Neural crest cell (in vitro differentiated cells): Measurements from ENCODE around the gene ARL4D. TPM values are rescaled to one million over a fixed set of nuclear protein-coding genes. Genes with fewer than 3 reads are reported as not detected.
A peak's percentile ranks its signal among the peaks of the same experiment; 100 is the strongest.
"Not testable (repeated sequence)": the region's sequence is repeated elsewhere in the genome, so short reads cannot be mapped to it uniquely, and the experiment has no call there.

Source experiments
- DNase-seq: peaks from one replicate; pipeline ENCODE4 v3.0.0; 2021; ENCODE audit warnings: low read depth, mixed read lengths, low spot score
- H3K27ac Mint-ChIP-seq: one replicate; pipeline ENCODE4 v1.8.0; 2021; ENCODE audit warnings: mild to moderate bottlenecking, mixed read lengths; ENCODE audit not compliant: unreplicated experiment
- H3K27me3 Mint-ChIP-seq: 2 replicates; pipeline ENCODE4 v1.8.0; 2021; ENCODE audit warnings: low read depth, mild to moderate bottlenecking, mixed read lengths
- H3K36me3 Mint-ChIP-seq: 2 replicates; pipeline ENCODE4 v1.8.0; 2021; ENCODE audit warnings: low read depth, mild to moderate bottlenecking, mixed read lengths
- H3K4me1 Mint-ChIP-seq: 2 replicates; pipeline ENCODE4 v1.8.0; 2021; ENCODE audit warnings: mixed read lengths
- H3K4me3 Mint-ChIP-seq: one replicate; pipeline ENCODE4 v1.8.0; 2021; ENCODE audit warnings: mild to moderate bottlenecking, mixed read lengths
- H3K9me3 Mint-ChIP-seq: 2 replicates; pipeline ENCODE4 v1.8.0; 2021; ENCODE audit warnings: mixed read lengths
- total RNA-seq: library from RNA; stranded (reverse); gene quantifications from 2 replicates; pipeline ENCODE4 v1.2.1, GENCODE V29; 2021
- TF ChIP-seq, protein P1 (sequence below): fragments of 200-600 bp; sonication (generic); conservative IDR thresholded peaks from 2 replicates; pipeline ENCODE4 v1.5.0; 2021; ENCODE audit warnings: antibody characterized with exemption, mild to moderate bottlenecking

Gene ARL4D
- total RNA-seq, 1 donor from 2014 or later = 13.8 TPM

DNA sequence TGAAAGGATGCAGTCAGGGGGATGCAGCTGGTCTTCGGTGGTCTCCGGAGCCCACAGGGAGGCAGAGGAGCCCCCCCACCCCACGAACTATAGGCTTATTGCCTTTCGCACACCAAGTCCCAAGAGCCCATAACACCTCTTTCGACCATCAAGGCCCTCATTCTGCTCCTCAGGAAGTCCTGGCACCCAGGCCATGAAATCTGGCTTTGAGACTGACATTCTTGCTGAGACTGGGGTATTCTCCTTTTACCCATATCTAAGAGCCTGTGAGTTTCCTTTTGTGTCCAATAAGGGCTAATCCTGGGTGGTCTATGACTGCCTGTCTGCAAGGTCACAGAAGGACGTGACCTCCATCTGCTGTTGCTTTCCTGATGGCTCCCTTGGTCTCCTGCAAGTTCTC lies 6.4 kb upstream of the ARL4D start:
- Mint-ChIP-seq H3K9me3 (no peaks in the 10 kb centered on the region), H3K4me1 (peaks cover 26% of the 10 kb centered on the region), H3K27ac (no peak overlapping the region), H3K27me3 (no peaks in the 10 kb centered on the region), H3K36me3 (no peaks in the 10 kb centered on the region), H3K4me3 (peak overlapping the region; percentile 49)
- DNase-seq = no peak
- TF ChIP-seq, protein P1, sequence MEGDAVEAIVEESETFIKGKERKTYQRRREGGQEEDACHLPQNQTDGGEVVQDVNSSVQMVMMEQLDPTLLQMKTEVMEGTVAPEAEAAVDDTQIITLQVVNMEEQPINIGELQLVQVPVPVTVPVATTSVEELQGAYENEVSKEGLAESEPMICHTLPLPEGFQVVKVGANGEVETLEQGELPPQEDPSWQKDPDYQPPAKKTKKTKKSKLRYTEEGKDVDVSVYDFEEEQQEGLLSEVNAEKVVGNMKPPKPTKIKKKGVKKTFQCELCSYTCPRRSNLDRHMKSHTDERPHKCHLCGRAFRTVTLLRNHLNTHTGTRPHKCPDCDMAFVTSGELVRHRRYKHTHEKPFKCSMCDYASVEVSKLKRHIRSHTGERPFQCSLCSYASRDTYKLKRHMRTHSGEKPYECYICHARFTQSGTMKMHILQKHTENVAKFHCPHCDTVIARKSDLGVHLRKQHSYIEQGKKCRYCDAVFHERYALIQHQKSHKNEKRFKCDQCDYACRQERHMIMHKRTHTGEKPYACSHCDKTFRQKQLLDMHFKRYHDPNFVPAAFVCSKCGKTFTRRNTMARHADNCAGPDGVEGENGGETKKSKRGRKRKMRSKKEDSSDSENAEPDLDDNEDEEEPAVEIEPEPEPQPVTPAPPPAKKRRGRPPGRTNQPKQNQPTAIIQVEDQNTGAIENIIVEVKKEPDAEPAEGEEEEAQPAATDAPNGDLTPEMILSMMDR = no peak

DNA sequence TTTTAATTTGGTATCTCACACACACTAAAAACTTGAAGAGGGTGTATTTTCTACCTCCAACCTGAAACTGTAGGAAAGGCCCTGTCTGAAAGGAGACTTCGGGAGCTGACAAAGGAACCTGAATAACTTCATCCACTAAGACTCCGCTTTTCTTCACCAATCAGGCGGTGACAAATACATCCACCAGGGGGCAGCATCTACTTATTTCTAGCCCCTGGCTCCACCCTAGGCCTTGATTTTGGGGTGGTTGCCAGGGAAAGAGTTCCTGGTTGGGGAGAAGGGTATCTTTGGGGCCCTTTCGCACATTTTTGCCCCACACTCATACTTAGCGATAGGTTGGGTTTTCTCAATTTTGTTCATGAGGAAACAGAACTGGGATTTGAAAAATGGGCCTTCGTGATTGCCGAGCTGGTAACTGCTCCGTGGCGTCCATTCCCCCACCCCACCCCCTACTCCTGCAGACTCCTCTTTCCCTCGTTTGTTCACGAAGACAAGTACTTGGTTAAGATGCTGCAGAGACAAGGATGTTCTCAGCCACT lies 4.8 kb upstream of the ARL4D start:
- H3K4me1 Mint-ChIP-seq = peaks cover 25% of the 10 kb centered on the region
- H3K4me3 Mint-ChIP-seq = peak overlapping the region; percentile 84
- no peaks in the 10 kb centered on the region for H3K27me3 Mint-ChIP-seq
- H3K9me3 Mint-ChIP-seq = no peaks in the 10 kb centered on the region
- DNase-seq = peak; percentile 94
- TF ChIP-seq, protein P1 = peak; percentile 98
- H3K27ac Mint-ChIP-seq = no peak overlapping the region
- no peaks in the 10 kb centered on the region for H3K36me3 Mint-ChIP-seq

DNA sequence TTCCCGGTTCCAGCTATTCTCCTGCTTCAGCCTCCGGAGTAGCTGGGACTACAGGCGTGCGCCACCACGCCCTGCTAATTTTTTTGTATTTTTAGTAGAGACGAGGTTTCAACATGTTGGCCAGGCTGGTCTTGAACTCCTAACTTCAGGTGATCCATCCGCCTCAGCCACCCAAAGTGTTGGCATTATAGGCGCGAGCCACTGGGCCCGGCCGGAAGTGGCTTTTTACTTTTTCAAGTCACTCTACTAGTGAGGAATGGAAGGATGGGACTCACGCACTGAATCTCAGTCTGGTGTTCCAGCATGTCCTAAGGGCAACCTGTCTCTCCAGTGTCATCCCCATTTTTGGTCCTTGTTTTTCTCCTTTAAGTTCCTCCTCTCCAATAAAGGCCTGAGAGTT lies 4.1 kb upstream of the ARL4D start:
- not testable (repeated sequence) for H3K27me3 Mint-ChIP-seq, H3K4me3 Mint-ChIP-seq, H3K27ac Mint-ChIP-seq, H3K36me3 Mint-ChIP-seq, DNase-seq, H3K9me3 Mint-ChIP-seq
- H3K4me1 Mint-ChIP-seq = peaks cover 24% of the 10 kb centered on the region

DNA sequence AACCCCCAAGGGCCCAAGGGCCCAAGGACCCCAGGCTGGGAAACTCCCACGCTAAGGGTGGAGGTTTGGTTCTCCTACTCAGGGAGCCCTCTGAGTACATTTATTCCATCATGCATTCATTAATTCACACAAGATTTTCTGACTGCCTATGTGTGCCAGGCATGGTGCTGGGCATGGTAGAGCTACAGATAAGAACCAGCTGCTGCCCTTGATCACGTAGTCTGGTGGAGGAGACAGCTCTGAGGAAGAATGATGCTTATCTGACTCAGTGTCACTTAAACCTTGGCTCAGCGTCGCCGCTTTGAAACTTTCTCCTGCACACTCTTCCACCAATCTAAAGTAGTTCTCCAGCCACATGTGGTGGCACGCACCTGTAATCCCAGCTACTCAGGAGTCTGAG lies 3.6 kb upstream of the ARL4D start:
- H3K4me1 Mint-ChIP-seq = peaks cover 21% of the 10 kb centered on the region
- no peak overlapping the region for H3K4me3 Mint-ChIP-seq
- H3K27ac Mint-ChIP-seq = peak overlapping the region; percentile 12
- no peaks in the 10 kb centered on the region for H3K36me3 Mint-ChIP-seq
- H3K9me3 Mint-ChIP-seq = no peaks in the 10 kb centered on the region
- DNase-seq = no peak
- no peaks in the 10 kb centered on the region for H3K27me3 Mint-ChIP-seq
- TF ChIP-seq, protein P1 = no peak

DNA sequence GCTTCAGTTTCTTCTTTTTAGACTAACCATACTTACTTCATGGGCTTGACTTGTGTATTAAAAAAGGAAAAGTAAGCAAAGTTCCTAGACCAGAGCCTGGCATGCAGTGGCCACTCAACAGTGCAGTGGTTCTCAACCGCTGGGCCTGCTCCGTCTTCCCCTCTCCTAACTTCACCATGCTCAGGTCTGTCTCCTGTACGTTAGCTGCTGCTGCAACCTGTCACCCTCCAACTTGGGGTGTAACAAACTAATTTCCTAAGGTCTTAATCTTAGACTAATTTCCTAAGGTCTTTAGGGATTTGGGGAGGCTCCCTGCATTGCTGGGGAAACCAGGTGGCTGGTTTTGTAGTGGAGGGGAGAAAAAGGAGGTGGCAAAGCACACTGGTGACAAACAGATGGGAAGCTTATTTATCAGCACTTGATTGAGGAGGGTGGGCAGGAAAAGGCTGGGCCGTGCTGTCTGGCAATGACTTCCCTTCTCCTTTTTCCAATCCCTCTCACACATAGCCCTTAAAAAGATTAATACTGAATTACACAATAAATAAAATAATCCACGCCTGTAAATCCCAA lies 2.2 kb upstream of the ARL4D start:
- no peak overlapping the region for H3K27ac Mint-ChIP-seq
- H3K36me3 Mint-ChIP-seq = no peaks in the 10 kb centered on the region
- DNase-seq = no peak
- TF ChIP-seq, protein P1 = no peak
- no peaks in the 10 kb centered on the region for H3K9me3 Mint-ChIP-seq
- H3K4me1 Mint-ChIP-seq = peaks cover 34% of the 10 kb centered on the region
- no peak overlapping the region for H3K4me3 Mint-ChIP-seq
- no peaks in the 10 kb centered on the region for H3K27me3 Mint-ChIP-seq

DNA sequence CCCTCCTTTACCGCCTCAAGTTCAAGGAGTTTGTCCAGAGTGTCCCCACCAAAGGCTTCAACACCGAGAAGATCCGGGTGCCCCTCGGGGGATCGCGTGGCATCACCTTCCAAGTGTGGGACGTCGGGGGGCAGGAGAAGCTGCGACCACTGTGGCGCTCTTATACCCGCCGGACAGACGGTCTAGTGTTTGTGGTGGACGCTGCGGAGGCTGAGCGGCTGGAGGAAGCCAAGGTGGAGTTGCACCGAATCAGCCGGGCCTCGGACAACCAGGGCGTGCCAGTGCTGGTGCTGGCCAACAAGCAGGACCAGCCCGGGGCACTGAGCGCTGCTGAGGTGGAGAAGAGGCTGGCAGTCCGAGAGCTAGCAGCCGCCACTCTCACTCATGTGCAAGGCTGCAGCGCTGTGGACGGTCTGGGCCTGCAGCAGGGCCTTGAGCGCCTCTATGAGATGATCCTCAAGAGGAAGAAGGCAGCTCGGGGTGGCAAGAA lies 1.1 kb downstream of the ARL4D start:
- Mint-ChIP-seq H3K4me3 (peak overlapping the region; percentile 96), H3K27me3 (no peaks in the 10 kb centered on the region), H3K9me3 (no peaks in the 10 kb centered on the region), H3K36me3 (no peaks in the 10 kb centered on the region), H3K27ac (peak overlapping the region; percentile 19), H3K4me1 (peaks cover 29% of the 10 kb centered on the region)
- TF ChIP-seq, protein P1 = no peak
- no peak for DNase-seq
